ENCODE measurements around the gene IER3.
A peak's percentile ranks its signal among the peaks of the same experiment; 100 is the strongest.
"Not testable (repeated sequence)": the region's sequence is repeated elsewhere in the genome, so short reads cannot be mapped to it uniquely, and the experiment has no call there.

Gene IER3

DNA sequence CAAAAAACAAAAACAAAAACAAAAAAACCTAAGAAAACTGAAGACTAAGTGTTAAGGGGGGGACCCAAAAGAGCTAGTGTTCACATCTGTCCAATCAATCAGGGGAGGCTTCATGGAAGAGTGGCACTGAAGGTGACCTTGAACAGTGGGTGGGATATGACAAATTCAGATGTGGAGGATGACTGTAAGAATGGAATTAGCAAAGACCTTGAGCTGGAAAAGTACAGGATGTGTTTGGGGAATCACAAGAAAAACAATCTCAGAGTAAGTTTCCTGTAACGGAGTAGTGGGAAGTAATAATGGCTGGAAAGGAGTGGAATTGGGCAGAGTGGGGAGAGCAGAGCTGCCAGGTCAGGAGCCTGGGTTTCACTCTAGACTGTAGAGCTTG is 2.9 kb upstream of the IER3 start:
- DNase-seq = no peak

DNA sequence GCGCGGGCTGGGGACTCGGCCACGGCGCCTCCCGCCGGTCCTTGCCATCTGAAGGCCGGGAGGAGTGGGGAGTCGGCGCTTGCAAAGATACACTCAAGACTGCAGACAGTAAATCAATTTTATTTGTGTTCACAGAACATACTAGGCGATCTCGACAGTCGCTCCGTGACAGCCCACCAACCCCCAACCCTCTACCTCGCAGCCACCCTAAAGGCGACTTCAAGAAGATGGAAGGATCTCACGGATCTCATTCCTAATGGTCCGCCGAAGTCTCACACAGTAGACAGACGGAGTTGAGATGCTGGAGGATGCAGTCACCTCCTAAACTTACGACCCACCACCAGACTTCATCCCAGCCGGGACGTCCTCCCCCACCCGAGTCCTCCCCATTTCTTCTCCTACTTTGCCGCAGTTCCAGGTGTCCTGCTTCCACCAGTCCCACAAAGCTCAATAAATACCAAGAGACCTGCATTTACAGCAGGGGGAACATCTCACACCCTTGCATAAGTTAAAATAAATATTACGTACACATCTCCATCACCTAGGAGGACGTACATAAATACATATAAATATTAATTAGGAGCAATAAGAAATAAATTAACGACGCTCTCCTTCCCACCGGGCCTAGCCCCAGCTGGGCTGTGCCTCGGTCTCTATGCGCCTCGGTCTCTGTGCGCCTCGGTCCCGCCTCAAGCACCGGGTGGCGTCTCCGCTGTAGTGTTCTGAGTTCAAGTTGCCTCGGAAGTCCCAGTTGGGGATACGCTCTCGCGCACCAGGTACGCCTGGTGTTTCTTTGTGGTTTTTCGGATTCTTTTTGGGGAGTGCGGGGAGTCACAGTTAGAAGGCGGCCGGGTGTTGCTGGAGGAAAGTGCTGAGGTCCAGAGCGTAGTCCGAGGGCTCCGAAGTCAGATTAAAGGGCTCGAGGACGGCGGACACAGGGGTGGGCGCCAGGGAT is 971 bp downstream of the IER3 start:
- peak; percentile 52 for DNase-seq

- DNase-seq = peak; percentile 93
Measured at GRCh38 chr6:30742316-30743098, 1.8 kb downstream of the IER3 start, which contains the start of gene FLOT1. FLOT1 (minus strand) TSS chr6:30742687; CDS start chr6:30742189, 498 bp downstream.

- no peak for DNase-seq
Measured at GRCh38 chr6:30741789-30742315, 2.5 kb downstream of the IER3 start.

- no peak for DNase-seq
Measured at GRCh38 chr6:30741063-30741779, 3.1 kb downstream of the IER3 start.

DNA sequence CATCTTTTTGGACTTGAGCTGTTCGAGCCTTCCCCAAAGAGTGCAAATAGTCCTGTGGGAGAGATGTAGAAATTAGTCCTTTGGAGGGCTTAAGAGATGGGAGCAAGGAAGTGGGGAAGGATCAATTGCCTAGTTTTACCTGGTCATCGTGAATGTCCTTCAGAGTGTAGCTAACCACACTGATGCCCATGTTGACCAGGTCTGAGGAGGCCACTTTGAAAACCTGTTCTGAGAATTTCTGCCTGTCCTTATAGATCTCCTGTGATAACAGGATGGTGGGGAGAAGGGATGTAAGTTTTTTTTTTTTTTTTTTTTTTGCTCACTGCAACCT is 3.8 kb downstream of the IER3 start:
- no peak for DNase-seq

DNA sequence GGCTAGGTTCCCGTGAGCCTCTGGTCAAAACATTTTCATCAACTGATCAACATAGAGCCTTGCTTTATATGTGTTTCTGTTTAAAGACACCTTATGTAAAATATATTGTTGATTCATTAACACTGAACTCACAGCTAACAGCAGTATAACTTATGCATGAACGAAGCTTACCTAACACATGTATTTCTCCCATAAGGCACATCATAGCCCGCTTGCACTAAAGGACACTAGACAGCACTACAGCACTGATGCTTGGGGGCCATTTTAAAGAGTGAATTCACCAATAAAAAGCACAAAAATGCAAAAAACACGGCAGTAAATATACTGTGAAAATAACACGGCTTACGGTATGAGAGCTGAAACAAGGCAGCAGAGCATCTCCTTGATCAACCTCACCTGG is 5.8 kb downstream of the IER3 start:
- DNase-seq = no peak

DNA sequence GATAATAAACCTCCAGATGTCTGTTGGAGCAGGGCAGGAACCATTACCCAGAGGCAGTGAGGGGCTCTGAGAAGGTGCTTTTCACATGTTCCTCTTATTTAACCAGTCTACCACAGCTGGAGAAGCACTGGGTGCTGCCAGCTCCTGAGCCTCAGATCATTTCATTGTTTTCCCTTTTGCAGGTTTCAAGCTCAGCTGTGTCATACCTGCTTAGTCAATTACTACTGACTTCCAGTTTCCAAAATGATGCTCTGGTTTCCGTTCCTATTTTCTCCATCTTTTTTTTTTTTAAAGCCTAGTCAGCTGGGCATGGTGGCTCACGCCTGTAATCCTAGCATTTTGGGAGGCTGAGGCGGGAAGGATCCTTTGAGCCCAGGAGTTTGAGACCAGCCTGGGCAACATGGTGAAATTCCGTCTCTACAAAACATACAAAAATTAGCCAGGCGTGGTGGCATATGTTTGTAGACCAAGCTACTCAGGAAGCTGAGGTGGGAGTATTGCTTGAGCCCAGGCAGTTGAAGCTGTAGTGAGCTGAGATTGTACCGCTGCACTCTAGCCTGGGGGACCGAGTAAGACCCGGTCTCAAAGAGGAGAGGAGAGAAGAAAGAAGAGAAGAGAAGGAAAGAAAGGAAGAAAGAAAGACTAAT is 8.6 kb downstream of the IER3 start:
- DNase-seq = no peak

DNA sequence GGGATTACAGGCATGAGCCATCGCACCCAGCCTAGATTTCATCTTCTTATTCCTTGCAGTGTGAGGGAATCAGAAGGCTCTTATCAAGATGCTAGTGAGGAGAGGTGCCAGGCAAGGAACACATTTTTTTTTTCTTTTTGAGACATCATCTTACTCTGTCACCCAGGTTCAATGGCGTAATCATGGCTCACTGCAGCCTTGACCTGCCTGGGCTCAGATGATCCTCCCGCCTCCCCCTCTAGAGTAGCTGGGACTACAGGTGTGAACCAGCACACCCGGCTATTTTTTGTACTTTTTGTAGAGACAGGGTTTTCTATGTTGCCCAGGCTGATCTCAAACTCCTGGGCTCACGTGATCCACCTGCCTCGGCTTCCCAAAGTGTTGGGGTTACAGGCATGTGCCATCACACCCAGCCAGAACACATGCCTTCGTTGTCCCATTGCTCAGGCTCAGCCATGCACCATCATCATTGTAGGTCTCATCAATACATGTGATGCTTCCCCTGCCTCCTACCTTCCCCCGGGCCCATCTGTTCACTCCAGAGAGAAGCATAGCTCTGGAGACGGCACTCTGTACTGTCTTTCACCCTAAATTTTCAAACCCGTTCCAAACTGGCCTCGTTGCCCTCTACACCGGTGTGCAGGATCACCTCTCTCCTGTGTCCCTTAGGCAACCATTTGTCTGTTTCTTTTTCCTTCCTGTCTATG is 12.0 kb downstream of the IER3 start:
- DNase-seq = no peak

DNA sequence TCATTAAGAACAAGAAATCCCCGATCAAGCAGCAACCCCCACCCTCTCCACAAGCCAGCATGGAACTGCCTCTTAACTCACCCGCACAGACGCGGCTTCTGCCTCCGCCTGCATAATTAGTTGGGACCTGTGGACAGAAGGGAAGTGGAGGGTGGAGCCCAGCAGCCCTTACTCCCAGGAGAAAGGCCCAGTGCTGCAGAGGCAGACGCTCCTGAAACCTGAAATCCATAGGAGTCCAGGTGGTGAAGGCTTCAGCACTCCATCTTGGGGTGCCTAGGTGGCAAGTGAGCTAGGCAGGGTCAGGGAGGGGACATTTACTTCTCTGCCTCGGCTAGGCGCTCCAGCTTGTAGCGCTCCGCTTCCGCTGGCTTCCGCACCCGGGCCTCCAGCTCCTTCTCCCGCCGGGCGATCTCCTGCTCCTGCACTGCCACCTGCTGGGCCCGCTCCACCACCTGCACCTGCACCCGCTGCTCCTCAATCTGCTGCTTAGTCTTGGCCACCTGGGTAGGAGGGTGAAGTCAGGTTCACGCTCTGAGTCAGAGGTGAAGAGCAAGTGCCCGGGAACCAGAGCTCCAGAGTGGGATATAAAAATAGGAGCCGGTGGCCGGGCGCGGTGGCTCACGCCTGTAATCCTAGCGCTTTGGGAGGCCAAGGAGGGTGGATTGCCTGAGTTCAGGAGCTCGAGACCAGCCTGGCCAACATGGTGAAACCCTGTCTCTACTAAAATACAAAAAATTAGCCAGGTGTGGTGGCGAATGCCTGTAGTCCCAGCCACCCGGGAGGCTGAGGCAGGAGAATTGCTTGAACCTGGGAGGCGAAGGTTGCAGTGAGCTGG is 13.5 kb downstream of the IER3 start:
- peak; percentile 88 for DNase-seq

GRCh38 chr6:30727920-30728553 is 16.3 kb downstream of the IER3 start:
- DNase-seq = no peak

DNA sequence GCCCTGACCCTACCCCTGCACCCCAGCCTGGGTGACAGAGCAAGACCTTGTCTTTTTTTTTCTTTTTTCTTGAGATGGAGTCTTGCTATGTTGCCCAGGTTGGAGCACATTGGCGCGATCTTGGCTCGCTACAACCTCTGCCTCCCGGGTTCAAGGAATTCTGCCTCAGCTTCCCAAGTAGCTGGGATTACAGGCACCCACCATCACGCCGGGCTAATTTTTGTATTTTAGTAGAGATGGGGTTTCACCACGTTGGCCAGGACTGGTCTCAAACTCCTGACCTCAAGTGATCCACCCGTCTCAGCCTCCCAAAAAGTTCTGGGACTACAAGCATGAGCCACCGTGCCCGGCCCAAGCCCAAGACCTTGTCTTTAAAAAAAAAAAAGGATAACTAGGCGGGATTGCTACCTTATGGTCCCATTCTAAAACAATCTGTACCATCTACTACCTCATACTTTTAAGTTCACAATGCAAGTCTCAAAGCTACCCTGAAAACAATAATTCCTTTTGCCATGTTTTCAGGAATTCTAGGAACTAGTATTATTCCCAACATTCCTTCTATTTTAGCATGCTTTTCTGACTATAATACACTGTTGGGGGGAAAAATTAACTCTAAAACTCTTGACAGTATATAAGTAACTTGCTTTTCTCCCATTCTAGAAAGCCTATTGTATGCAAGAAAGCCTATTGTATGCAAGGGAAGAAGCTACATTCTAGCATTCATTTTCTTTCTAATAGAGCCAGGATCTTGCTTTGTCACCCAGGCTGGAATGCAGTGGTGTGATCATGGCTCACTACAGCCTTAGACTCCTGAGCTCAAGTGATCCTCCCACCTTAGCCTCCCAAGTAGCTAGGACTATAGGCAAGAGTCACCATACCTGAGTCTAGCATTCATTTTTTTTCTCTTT is 17.6 kb downstream of the IER3 start:
- no peak for DNase-seq

GRCh38 chr6:30725713-30726505 is 18.4 kb downstream of the IER3 start:
- no peak for DNase-seq

DNA sequence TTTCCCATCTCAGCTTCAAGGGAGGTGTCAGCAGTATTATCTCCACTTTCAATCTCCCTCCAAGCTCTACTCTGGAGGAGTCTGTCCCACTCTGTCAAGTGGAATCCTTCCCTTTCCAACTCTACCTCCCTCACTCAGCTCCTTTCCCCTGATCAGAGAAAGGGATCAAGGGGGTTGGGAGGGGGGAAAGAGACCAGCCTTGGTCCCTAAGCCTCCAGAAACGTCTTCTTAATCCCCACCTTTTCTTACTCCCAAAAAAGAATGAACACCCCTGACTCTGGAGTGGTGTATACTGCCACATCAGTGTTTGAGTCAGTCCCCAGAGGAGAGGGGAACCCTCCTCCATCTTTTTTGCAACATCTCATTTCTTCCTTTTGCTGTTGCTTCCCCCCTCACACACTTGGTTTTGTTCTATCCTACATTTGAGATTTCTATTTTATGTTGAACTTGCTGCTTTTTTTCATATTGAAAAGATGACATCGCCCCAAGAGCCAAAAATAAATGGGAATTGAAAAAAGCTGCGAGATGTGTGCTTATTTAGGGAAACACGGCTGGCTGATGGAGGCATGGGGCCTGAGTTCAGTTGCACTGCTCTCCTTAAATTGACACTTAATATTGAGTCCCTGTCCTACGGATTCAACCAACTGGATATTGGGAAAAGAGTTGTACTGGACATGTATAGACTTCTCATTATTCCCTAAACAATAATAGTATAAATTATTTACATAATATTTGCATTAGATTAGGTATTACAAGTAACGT is 19.3 kb downstream of the IER3 start:
- no peak for DNase-seq

- DNase-seq = not testable (repeated sequence)
Measured at GRCh38 chr6:30723843-30724741, 20.3 kb downstream of the IER3 start.

GRCh38 chr6:30723159-30723842 is 21.0 kb downstream of the IER3 start:
- not testable (repeated sequence) for DNase-seq

Data from CD4-positive, alpha-beta T cell treated with Interleukin-17A for 1 hour (primary cell).